Esophagus (tissue), 2 donors: Measurements from ENCODE around the gene TOR1AIP1. TPM values are rescaled to one million over a fixed set of nuclear protein-coding genes. Genes with fewer than 3 reads are reported as not detected.

Experiments
- H3K27ac ChIP-seq, 2 donors: one replicate each; pipeline ENCODE4 v1.5.1; 2013; ENCODE audit warnings: low read depth in 2 of 2, mild to moderate bottlenecking in 2 of 2, inconsistent platforms in 1 of 2, low read length in 1 of 2, moderate library complexity in 1 of 2
- H3K27me3 ChIP-seq, 2 donors: one replicate each; pipeline ENCODE4 v1.6.1; 2013; ENCODE audit warnings: low read length in 2 of 2, control low read depth in 1 of 2, mild to moderate bottlenecking in 1 of 2; ENCODE audit not compliant: insufficient read depth in 2 of 2, control insufficient read depth in 1 of 2
- H3K36me3 ChIP-seq, 2 donors: one replicate each; pipeline ENCODE4 v1.6.1; 2013; ENCODE audit warnings: low read length in 1 of 2; ENCODE audit not compliant: control insufficient read depth in 2 of 2, insufficient read depth in 2 of 2
- H3K4me1 ChIP-seq, 2 donors: one replicate each; pipeline ENCODE4 v1.6.1; 2013; ENCODE audit warnings: low read length in 1 of 2; ENCODE audit not compliant: control insufficient read depth in 2 of 2, insufficient read depth in 2 of 2
- H3K4me3 ChIP-seq, 2 donors: one replicate each; pipeline ENCODE4 v1.5.1; 2013; ENCODE audit warnings: low read length in 2 of 2, mild to moderate bottlenecking in 2 of 2, low read depth in 1 of 2, moderate library complexity in 1 of 2
- H3K9me3 ChIP-seq, 2 donors: one replicate each; pipeline ENCODE4 v1.6.1; 2013; ENCODE audit warnings: mild to moderate bottlenecking in 2 of 2, low read depth in 1 of 2, low read length in 1 of 2, moderate library complexity in 1 of 2; ENCODE audit not compliant: control insufficient read depth in 2 of 2, insufficient read depth in 1 of 2
- WGBS, 2 donors: extraction: QIAGEN DNeasy Blood & Tissue Kit; methylation state at CpG; one replicate each; pipeline ENCODE4 v1.1.7; 2013; 5-methylcytosine and 5-hydroxymethylcytosine counted together
- polyA plus RNA-seq, 2 donors: library from polyadenylated mRNA; stranded (reverse); fragments of 200-250 nt; gene quantifications; one replicate each; pipeline ENCODE4 v1.2.3, GENCODE V29; 2013
- donor health status: healthy with polysubstance abuse.
- donor health status: Bipolar disorder and iron deficiency.

TOR1AIP1 gene
- polyA plus RNA-seq, 2 donors = 13.8 to 19.5 TPM

DNA sequence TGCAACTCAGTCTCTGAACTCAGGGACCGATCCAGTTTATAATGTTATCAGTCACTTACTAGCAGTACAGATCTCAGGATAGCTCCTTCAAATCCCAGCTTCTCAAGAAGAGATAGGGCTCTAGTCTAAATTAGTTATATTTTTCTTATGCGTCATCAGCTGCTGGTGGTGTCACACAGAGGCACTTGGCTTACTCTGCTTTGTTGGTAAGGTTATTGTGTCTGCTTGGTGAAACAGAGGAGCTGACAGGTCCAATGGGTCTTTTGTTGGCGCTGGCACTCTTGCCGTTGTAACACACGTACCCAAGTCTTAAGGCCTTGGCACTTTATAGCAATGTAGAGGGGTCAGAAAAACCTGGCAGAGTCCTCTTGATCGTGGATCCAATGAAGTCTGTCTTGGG is 16.7 kb upstream of the TOR1AIP1 start:
- Histone ChIP-seq H3K27me3 (no peaks in the 10 kb centered on the region), H3K27ac (no peak overlapping the region), H3K9me3 (no peaks in the 10 kb centered on the region), H3K4me3 (no peak overlapping the region), H3K4me1 (no peaks in the 10 kb centered on the region), H3K36me3 (peaks cover 16 to 18% of the 10 kb centered on the region in 2 donors)
- WGBS, 2 donors = 93 to 95% methylated on average over 6 of the region's 6 CpGs

DNA sequence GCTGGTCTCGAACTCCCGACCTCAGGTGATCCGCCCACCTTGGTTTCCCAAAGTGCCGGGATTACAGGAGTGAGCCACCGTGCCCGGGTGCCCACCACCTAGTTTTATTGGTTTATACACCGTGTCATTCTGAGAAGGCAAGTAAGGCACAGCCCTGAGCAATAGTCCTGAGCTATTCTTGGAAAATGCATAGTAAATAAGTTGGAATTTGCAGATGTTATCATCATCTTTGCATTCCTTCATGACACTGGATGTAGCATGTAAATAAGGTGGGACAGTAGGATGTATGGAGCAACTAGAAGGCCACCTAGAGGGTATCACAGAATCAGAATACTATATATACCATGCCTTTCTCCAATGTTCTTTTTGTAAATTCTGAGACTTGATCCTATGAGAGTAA is 15.5 kb upstream of the TOR1AIP1 start:
- peaks cover 16 to 18% of the 10 kb centered on the region in 2 donors for H3K36me3 ChIP-seq
- no peaks in the 10 kb centered on the region for H3K4me1 ChIP-seq
- H3K9me3 ChIP-seq = no peaks in the 10 kb centered on the region
- WGBS, 2 donors = 90 to 94% methylated on average over 7 of the region's 7 CpGs
- H3K27me3 ChIP-seq = no peaks in the 10 kb centered on the region
- no peak overlapping the region for H3K27ac ChIP-seq
- no peak overlapping the region for H3K4me3 ChIP-seq

DNA sequence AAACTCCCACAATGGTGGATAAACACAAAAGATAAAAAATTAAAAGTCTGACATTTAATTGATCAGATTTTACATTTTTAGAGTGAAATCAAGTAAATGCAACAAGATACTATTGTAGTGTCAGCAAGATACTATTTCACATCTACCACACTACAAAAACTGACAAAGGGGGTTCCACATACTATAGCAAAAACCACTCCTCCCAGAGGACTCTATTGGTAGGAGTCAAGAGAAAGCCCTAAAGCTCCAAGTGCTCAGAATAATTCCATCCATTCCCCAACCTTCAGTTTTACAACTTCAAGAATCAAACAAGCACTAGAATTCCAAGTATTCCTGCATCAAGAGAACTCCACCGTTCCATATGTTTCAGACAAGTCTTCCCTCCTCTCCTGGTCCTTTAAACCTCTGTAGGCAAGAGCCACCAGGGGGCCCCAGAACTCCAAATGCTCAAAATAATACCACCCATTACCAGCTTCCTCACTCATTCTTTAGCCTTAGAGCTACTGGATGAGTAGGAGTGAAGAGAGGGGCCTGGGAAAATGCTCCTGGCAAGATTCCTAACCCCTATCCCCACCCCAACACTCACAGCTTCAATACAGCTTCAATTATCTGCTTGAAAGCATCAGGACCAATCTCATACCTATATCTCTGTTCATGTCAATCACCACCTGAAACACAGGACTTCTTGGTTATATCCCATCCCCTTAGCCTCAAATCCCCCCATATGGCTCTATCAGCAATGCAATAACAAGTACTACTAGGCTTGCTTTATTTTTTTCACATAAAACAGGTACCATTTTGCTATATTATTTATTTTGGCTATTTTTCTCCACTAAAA is 14.4 kb upstream of the TOR1AIP1 start:
- H3K4me1 ChIP-seq = no peaks in the 10 kb centered on the region
- no peak overlapping the region for H3K4me3 ChIP-seq
- no peak overlapping the region for H3K27ac ChIP-seq
- WGBS, 2 donors = 8 to 9% methylated on average over 1 of the region's 1 CpG
- H3K36me3 ChIP-seq = peaks cover 16% of the 10 kb centered on the region in 2 donors
- no peaks in the 10 kb centered on the region for H3K9me3 ChIP-seq
- H3K27me3 ChIP-seq = no peaks in the 10 kb centered on the region

DNA sequence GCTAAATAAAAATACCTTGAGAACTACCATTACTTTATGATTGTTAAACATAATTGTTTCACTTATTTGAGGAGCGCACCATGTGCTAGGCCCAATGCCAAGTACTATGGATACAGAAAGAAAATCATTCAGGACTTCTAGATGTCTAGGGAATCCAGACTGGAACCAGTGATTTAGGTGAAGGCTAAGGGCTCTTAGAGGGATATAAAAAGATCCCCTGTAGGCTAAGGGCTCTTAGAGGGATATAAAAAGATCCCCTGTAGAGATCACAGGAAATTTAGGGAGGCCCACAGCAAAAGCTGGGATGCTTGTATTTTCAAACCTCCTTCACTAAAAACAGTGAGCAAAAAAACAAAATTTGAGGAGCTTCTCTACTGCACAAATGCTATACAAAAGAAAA is 11.2 kb upstream of the TOR1AIP1 start:
- Histone ChIP-seq H3K9me3 (no peaks in the 10 kb centered on the region), H3K4me1 (no peaks in the 10 kb centered on the region), H3K27ac (no peak overlapping the region), H3K27me3 (no peaks in the 10 kb centered on the region), H3K4me3 (no peak overlapping the region), H3K36me3 (peaks cover 3 to 6% of the 10 kb centered on the region in 2 donors)
- WGBS, 2 donors = 90 to 97% methylated on average over 1 of the region's 1 CpG

DNA sequence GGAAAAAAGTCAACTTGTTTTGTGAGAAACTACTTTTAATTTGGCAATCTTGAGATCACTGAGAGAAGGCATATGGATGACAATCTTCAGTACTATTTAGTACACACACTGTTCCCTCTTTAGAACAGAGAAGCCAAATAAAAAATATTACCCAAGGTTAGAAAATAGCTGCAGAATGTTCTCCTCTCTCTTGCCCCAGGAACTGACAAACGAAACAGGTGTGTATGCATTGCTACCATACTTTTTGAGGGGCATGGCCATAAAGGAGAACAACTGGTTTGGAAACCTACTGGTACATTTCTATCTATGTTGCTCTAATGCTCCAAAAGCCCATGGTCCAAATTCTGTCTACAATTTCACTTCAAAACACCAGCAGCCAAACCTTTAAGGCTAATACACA is 10.1 kb upstream of the TOR1AIP1 start:
- Histone ChIP-seq H3K27ac (no peak overlapping the region), H3K27me3 (no peaks in the 10 kb centered on the region), H3K9me3 (no peaks in the 10 kb centered on the region), H3K36me3 (peaks cover under 1 to 3% of the 10 kb centered on the region in 2 donors), H3K4me3 (no peak overlapping the region), H3K4me1 (no peaks in the 10 kb centered on the region)
- 57 to 72% methylated on average over 1 of the region's 1 CpG for WGBS, 2 donors

DNA sequence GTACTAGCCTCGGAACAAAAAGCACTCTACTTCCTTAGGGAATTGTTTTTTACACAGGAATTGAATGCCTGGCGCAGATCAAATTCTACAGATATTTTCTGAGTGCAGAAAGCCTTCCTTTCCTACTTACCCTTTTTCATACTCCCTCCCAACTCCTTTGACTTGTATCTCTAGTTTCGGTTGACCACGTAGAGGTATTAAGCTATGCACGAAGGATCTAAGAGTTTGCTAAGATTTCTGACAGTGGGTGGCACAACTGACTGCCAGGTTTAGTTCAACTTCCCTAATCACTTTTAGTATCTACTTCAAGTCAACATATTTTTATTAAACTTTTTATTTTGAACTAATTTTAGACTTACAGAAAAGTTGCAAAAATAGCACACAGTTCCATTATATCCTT is 9.5 kb upstream of the TOR1AIP1 start:
- 88% methylated on average over 5 of the region's 5 CpGs for WGBS, 2 donors
- Histone ChIP-seq H3K4me3 (no peak overlapping the region), H3K36me3 (no peaks in the 10 kb centered on the region), H3K27me3 (no peaks in the 10 kb centered on the region), H3K27ac (no peak overlapping the region), H3K4me1 (no peaks in the 10 kb centered on the region), H3K9me3 (no peaks in the 10 kb centered on the region)

DNA sequence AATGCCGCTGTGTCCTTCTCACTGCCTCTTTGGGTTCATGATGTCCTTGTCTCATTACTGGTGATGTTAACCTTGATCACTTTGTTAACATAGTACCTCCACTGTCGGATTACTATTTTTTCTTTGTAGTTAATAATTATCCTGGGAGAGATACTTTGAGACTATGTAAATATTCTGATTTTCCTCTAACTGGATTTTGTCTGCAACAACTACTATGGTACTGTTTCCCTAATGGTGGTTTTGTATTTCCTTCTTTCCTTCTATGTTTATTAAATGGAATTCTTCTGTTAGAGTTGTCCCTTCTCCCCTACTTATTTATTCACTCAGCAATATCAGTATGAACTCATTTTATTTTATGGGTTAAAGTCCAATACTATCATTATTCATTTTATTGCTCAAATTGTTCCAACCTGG is 8.6 kb upstream of the TOR1AIP1 start:
- Histone ChIP-seq H3K27ac (no peak overlapping the region), H3K36me3 (no peaks in the 10 kb centered on the region)
- 76 to 93% methylated on average over 2 of the region's 2 CpGs for whole genome bisulfite sequencing, 2 donors

DNA sequence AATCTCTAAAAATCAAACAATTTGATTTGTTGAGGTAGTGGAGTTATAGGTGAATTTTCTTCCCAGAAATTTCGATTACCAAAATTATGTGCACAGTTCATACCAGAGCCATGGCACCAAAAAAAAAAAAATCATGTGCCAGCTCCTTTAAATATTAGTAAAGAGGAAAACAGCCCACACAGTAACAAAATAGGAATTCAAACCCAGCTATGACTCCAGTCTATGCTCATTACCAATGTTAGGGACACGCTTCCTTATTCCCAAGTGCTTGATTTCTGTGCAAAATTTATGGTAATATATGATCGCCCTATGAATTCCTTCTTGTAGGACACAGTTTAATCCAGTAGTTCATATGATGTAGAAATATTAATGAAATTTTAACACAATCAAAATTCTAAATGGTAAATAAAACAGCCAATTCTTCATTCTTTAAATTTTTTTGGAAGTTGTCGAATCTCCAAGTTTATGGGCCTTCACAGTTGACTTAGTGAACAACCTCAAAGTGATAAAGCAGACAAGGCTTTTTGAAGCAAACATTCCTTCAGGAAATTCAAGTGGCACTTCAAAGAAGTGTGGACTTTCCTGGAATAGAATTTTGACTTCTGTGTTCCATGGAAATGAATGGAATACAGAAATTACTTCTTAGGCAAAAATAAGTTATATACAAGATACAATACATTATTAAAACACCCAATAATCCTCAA is 6.3 kb upstream of the TOR1AIP1 start:
- H3K36me3 ChIP-seq = no peaks in the 10 kb centered on the region
- H3K4me3 ChIP-seq = peak overlapping the region in 1 of 2 donors; percentile 42
- no peaks in the 10 kb centered on the region for H3K9me3 ChIP-seq
- no peak overlapping the region for H3K27ac ChIP-seq
- 90 to 93% methylated on average over 4 of the region's 4 CpGs for WGBS, 2 donors
- H3K27me3 ChIP-seq = no peaks in the 10 kb centered on the region
- H3K4me1 ChIP-seq = peaks cover 0 to 2% of the 10 kb centered on the region in 2 donors

More for the DNA sequence above, 8.6 kb upstream of the TOR1AIP1 start:
- Histone ChIP-seq H3K9me3 (no peaks in the 10 kb centered on the region), H3K4me1 (peaks cover 0 to 2% of the 10 kb centered on the region in 2 donors), H3K27me3 (no peaks in the 10 kb centered on the region), H3K4me3 (no peak overlapping the region)

DNA sequence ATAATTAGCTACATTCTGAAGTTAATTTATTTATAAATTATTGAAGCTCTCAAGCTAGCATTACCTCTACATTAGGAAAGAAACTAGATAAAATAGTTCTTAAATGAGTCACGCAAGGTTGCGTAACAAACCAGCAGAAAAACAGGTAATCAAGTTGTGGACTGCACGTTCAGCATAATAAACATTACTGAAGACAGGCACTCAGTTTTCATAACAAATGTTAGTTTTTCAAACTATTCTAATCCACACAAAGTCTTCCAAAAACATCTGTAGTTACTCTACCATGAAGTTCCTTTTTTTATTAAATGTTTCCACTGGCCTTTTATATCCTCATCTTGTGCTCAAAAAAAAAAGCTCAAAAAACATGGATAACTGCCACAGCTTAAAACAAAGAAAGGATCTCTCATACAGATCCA is 5.8 kb upstream of the TOR1AIP1 start:
- Histone ChIP-seq H3K27ac (no peak overlapping the region), H3K27me3 (no peaks in the 10 kb centered on the region), H3K36me3 (no peaks in the 10 kb centered on the region), H3K9me3 (no peaks in the 10 kb centered on the region), H3K4me3 (peak overlapping the region in 1 of 2 donors; percentile 31), H3K4me1 (peaks cover 0 to 2% of the 10 kb centered on the region in 2 donors)
- 32 to 38% methylated on average over 3 of the region's 3 CpGs for WGBS, 2 donors
